ENCODE results near the gene CAMK2A. TPM values are rescaled to one million over a fixed set of nuclear protein-coding genes. Genes with fewer than 3 reads are reported as not detected.

Gene CAMK2A
- total RNA-seq, 1 experiment from 2014 or later = 0.33 TPM

DNA sequence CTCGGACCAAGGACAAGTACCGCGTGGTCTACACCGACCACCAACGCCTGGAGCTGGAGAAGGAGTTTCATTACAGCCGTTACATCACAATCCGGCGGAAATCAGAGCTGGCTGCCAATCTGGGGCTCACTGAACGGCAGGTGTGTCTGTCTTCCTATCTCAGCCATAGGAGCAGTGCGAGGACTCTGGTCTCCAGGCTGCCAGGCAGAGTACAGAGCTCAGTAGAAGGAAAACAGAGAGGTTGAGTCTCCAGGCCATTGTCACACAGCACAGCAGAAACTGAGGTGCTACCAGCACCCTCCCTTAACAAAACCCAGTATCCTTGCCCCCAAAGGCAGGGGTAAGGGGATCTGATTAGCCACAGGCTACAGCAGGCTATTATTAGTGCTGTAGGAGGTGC, 106.8 kb downstream of the CAMK2A start:
- peaks cover 15 to 20% of the 10 kb centered on the region in 2 experiments for H3K4me1 Mint-ChIP-seq
- H3K4me3 Mint-ChIP-seq = no peak overlapping the region
- no peak overlapping the region for H2BK120ac ChIP-seq (ENCODE audit: low read depth, low read length, poor library complexity, severe bottlenecking)
- H4K5ac ChIP-seq (ENCODE audit: insufficient read length, low read depth, low read length) = no peak overlapping the region
- H3K9me3 ChIP-seq (ENCODE audit: control insufficient read depth, low read depth, low read length) = no peaks in the 10 kb centered on the region
- no peak overlapping the region for H2AK5ac ChIP-seq (ENCODE audit: insufficient read length, low read length)
- H3K36me3 Mint-ChIP-seq (ENCODE audit: insufficient read depth in 1 of 3, low read depth in 3 of 3) = no peaks in the 10 kb centered on the region; a peak in 1 of 7 replicates
- no peak overlapping the region for H3K27ac Mint-ChIP-seq
- H4K8ac ChIP-seq (replicated peaks; ENCODE audit: insufficient read length, low read depth, low read length) = no peak overlapping the region
- H3K27me3 ChIP-seq (ENCODE audit: insufficient read depth, low read length) = peaks cover 6% of the 10 kb centered on the region; the same call in 1 of the 2 replicates
- no peak overlapping the region for H2BK12ac ChIP-seq (ENCODE audit: insufficient read length, low read depth, low read length)
- H2AFZ ChIP-seq (ENCODE audit: low read length) = no peak overlapping the region
- H3K27me3 Mint-ChIP-seq (ENCODE audit: low read depth) = peaks cover 75% of the 10 kb centered on the region
- H3T11ph ChIP-seq (ENCODE audit: low read length) = no peak overlapping the region
- no peak overlapping the region for H3K4me2 ChIP-seq (ENCODE audit: insufficient read depth, insufficient read length, low read length)
- DNase-seq = no peak
- no peak overlapping the region for H3K18ac ChIP-seq (ENCODE audit: insufficient read length, low read depth, low read length)
- no peaks in the 10 kb centered on the region for H3K79me1 ChIP-seq (ENCODE audit: insufficient read depth, low read depth, low read length, poor library complexity, severe bottlenecking)
- H2BK5ac ChIP-seq (ENCODE audit: insufficient read length, low read length) = no peak overlapping the region
- H3K4me1 ChIP-seq (ENCODE audit: insufficient read depth, low read length) = peaks cover 5% of the 10 kb centered on the region; the same call in 1 of the 2 replicates
- no peaks in the 10 kb centered on the region for H4K20me1 ChIP-seq (ENCODE audit: control insufficient read depth, insufficient read depth, insufficient read length)
- H2BK15ac ChIP-seq (ENCODE audit: low read depth, low read length) = no peak overlapping the region
- no peaks in the 10 kb centered on the region for H3K79me2 ChIP-seq (ENCODE audit: insufficient read depth, low read length)
- TF ChIP-seq, protein P1, sequence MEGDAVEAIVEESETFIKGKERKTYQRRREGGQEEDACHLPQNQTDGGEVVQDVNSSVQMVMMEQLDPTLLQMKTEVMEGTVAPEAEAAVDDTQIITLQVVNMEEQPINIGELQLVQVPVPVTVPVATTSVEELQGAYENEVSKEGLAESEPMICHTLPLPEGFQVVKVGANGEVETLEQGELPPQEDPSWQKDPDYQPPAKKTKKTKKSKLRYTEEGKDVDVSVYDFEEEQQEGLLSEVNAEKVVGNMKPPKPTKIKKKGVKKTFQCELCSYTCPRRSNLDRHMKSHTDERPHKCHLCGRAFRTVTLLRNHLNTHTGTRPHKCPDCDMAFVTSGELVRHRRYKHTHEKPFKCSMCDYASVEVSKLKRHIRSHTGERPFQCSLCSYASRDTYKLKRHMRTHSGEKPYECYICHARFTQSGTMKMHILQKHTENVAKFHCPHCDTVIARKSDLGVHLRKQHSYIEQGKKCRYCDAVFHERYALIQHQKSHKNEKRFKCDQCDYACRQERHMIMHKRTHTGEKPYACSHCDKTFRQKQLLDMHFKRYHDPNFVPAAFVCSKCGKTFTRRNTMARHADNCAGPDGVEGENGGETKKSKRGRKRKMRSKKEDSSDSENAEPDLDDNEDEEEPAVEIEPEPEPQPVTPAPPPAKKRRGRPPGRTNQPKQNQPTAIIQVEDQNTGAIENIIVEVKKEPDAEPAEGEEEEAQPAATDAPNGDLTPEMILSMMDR (conservative IDR thresholded peaks at IDR 0.05) = no peak
- no peak overlapping the region for H3K56ac ChIP-seq (ENCODE audit: insufficient read length, low read depth, low read length)
- H3K27ac ChIP-seq (ENCODE audit: insufficient read length, low read depth, low read length) = no peak overlapping the region
- no peak overlapping the region for H3K23ac ChIP-seq (ENCODE audit: insufficient read length, low read depth, low read length)
- H3K23me2 ChIP-seq (ENCODE audit: insufficient read length, low read depth, low read length, poor library complexity, severe bottlenecking) = no peaks in the 10 kb centered on the region
- no CpG with 5 or more reads among the region's 10 CpGs for WGBS (ENCODE audit: extremely low coverage, insufficient read length, low lambda C conversion rate)
- no peak overlapping the region for H3K9ac ChIP-seq (ENCODE audit: extremely low read depth, insufficient read length, low read length)
- no peak overlapping the region for H3K14ac ChIP-seq (ENCODE audit: insufficient read depth, low read length)
- no peak overlapping the region for H3K4ac ChIP-seq (ENCODE audit: low read depth, low read length)
- H2BK20ac ChIP-seq (ENCODE audit: low read depth, low read length, poor library complexity, severe bottlenecking) = no peak overlapping the region
- no peak overlapping the region for H4K91ac ChIP-seq (ENCODE audit: insufficient read length, low read depth, low read length)
- H3K9me3 Mint-ChIP-seq = no peaks in the 10 kb centered on the region; a peak in 1 of 5 replicates

All from H9 (cell line).